Ovary (tissue), 9 donors: ENCODE data around the gene ZNF609. TPM values are rescaled to one million over a fixed set of nuclear protein-coding genes. Genes with fewer than 3 reads are reported as not detected.

ENCODE experiments used
- DNase-seq, 5 donors: peaks; one replicate each; pipeline ENCODE4 v3.0.0-alpha.2; 2019 to 2020
- H3K27ac ChIP-seq, 2 donors: fragments of 200-600 bp; one replicate each; pipeline versions ENCODE4 v1.5.1 to v1.8.0; 2019 to 2022
- H3K27me3 ChIP-seq: fragments of 200-600 bp; one replicate; pipeline ENCODE4 v1.8.0; 2022
- H3K36me3 ChIP-seq: fragments of 200-600 bp; sonication (generic); one replicate; pipeline ENCODE4 v1.5.1; 2019
- H3K4me1 ChIP-seq: one replicate; pipeline ENCODE4 v1.8.1; 2013; ENCODE audit warnings: mild to moderate bottlenecking, moderate library complexity; ENCODE audit not compliant: insufficient read depth
- H3K4me3 ChIP-seq: fragments of 200-600 bp; sonication (generic); one replicate; pipeline ENCODE4 v1.5.1; 2017
- H3K9me3 ChIP-seq, 2 donors: fragments of 200-600 bp in 1 of 2; sonication (generic) in 1 of 2; one replicate each; pipeline versions ENCODE4 v1.5.1 to v1.8.1; 2013 to 2019; ENCODE audit warnings: mild to moderate bottlenecking in 1 of 2, moderate library complexity in 1 of 2
- CTCF ChIP-seq, 3 donors: fragments of 450-650 bp in 2 of 3; fragments of 200-600 bp in 1 of 3; IDR thresholded peaks; one replicate each; pipeline versions ENCODE4 v1.5.1 to v1.8.0; 2016 to 2022; ENCODE audit warnings: antibody characterized with exemption in 3 of 3, mild to moderate bottlenecking in 1 of 3
- EP300 ChIP-seq: sonication (generic); formaldehyde crosslinking; IDR thresholded peaks from one replicate; pipeline ENCODE4 v1.6.1; 2017; ENCODE audit warnings: antibody characterized with exemption
- POLR2A ChIP-seq: fragments of 450-650 bp; IDR thresholded peaks from one replicate; pipeline ENCODE4 v1.6.1; 2017; ENCODE audit warnings: antibody characterized with exemption, mild to moderate bottlenecking, moderate library complexity
- WGBS, 3 donors: extraction: QIAGEN DNeasy Blood & Tissue Kit in 1 of 3; methylation state at CpG; one replicate each; pipeline versions ENCODE4 v1.1.5 to v1.1.7; 2013 to 2017; 5-methylcytosine and 5-hydroxymethylcytosine counted together
- intact Hi-C, 4 donors: fragments of 100-400 bp; cut with DNase I; formaldehyde crosslinking; loops; one replicate each; pipeline versions ENCODE4 v1.11.0 to v1.15.1; 2022 to 2023
- polyA plus RNA-seq, 2 donors: library from polyadenylated mRNA; stranded (reverse); fragments of 200-250 nt in 1 of 2; fragments of 350-450 nt in 1 of 2; fragmentation: Illumina TruSeq in 1 of 2; extraction: RNeasy Lipid Tissue Mini Kit (QIAGEN cat#74804) in 1 of 2; gene quantifications; one replicate each; pipeline ENCODE4 v1.2.3, GENCODE V29; 2013 to 2014
- total RNA-seq, 7 donors: library from RNA; depleted of rRNA in 2 of 7; stranded (reverse); fragments of >200 nt in 2 of 7; fragmentation: NEBNext Ultra II Directional in 3 of 7; extraction: Animal tissue kit (Norgen Biotek cat#: 25700) in 3 of 7; gene quantifications; one replicate each; pipeline versions ENCODE4 v1.1.0 to v1.2.4, GENCODE V29; 2016 to 2023
- donor health status: DM: no; HTN: no; CAD: no; lungs with moderate emphysema.
- donor health status: DM: no; HTN: no; CAD: no.
- donor health status: Bipolar disorder and iron deficiency.
- donor health status: DM: yes; HTN: yes; CAD: no.
- donor health status: DM: no; HTN: no; CAD: no.
- donor health status: DM: yes; HTN: yes; CAD: no.

The ZNF609 gene
- total and polyA plus RNA-seq, 9 donors = 18.4 to 63.6 (median 40.7) TPM

GRCh38 chr15:64699751-64700388 lies 239.5 kb downstream of the ZNF609 start:
- Histone ChIP-seq H3K4me3 (no peak overlapping the region), H3K4me1 (peaks cover 41% of the 10 kb centered on the region), H3K36me3 (no peaks in the 10 kb centered on the region), H3K27me3 (no peaks in the 10 kb centered on the region), H3K27ac (peak overlapping the region in 1 of 2 donors; percentile 73), H3K9me3 (no peaks in the 10 kb centered on the region)
- DNase-seq = peak in 3 of 5 donors; percentile 33 to 46 (median 38)
- TF ChIP-seq EP300 (no peak), POLR2A (no peak), CTCF (IDR thresholded peaks at IDR 0.05) (no peak)
- intact Hi-C loops = no loop called here
- 7 to 15% (median 14%) methylated on average over 7 of the region's 7 CpGs for WGBS, 3 donors

DNA sequence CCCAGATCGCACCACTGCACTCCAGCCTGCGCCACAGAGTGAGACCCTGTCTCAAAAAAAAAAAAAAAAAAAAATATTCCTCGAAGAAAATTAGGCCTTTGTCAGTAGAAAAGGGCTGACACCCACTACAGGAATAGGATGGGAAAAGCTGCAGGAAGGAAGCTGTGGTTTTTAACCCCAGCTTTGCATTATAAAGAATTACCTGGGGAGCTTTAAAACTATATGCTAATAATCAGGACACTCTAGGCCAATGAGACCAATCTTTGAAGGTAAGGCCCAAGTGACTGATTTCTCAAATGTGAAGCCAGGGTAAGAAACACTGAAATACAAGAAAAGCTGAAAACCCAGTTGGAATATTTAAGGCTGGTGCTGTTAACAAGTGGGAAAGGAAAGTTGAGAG lies 240.7 kb downstream of the ZNF609 start:
- H3K27me3 ChIP-seq = no peaks in the 10 kb centered on the region
- H3K27ac ChIP-seq = peak overlapping the region in 1 of 2 donors; percentile 19
- peaks cover 30% of the 10 kb centered on the region for H3K4me1 ChIP-seq
- H3K4me3 ChIP-seq = no peak overlapping the region
- DNase-seq = no peak
- WGBS, 3 donors = 31 to 48% (median 41%) methylated on average over 3 of the region's 3 CpGs
- TF ChIP-seq CTCF (IDR thresholded peaks at IDR 0.05) = no peak
- no peak for TF ChIP-seq POLR2A
- TF ChIP-seq EP300 = no peak
- intact Hi-C loops = no loop called here
- H3K9me3 ChIP-seq = no peaks in the 10 kb centered on the region
- no peaks in the 10 kb centered on the region for H3K36me3 ChIP-seq

DNA sequence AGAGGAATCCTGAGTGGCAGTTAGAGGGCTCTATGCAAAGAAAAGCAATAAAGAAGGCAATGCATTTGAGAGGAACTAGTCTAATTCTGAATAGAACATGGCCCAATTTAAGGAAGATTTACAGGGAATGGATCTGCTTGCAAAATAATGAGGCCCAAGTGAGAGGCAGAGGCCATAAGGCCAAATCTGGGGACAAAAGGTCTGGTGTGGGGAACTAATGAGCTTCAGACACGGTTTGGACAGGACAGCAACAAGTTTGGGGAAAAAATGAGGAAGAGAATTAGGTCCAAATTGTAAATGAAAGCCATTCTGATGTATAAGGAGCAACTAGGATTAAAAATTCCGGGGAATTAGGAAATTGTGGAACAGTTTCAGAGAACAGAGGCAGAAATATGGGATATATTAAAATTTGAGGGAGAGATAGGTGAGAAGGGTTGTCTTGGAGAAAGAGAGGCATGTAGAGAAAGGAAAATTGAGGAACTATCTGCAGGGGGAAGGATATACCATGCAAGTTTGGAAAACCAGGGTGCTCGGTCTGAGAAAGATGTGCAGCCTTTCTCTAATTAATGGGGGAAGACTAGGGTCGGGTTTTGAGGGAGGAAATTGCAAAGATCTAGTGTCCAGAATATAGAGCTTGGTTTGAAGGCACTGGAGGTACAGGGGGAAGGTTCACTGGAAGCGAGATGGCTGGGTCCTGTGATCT lies 241.3 kb downstream of the ZNF609 start:
- intact Hi-C loops = no loop called here
- H3K4me3 ChIP-seq = peak overlapping the region; percentile 89
- no peak for DNase-seq
- H3K36me3 ChIP-seq = no peaks in the 10 kb centered on the region
- H3K4me1 ChIP-seq = peaks cover 27% of the 10 kb centered on the region
- no peak overlapping the region for H3K27ac ChIP-seq
- TF ChIP-seq EP300 (no peak), CTCF (IDR thresholded peaks at IDR 0.05) (no peak), POLR2A (no peak)
- no peaks in the 10 kb centered on the region for H3K27me3 ChIP-seq
- 19 to 23% (median 20%) methylated on average over 5 of the region's 5 CpGs for WGBS, 3 donors
- H3K9me3 ChIP-seq = no peaks in the 10 kb centered on the region

GRCh38 chr15:64702816-64703631 lies 242.6 kb downstream of the ZNF609 start:
- intact Hi-C loops = no loop called here
- Histone ChIP-seq H3K27ac (peak overlapping the region; percentile 70 to 72), H3K27me3 (no peaks in the 10 kb centered on the region), H3K4me1 (peaks cover 27% of the 10 kb centered on the region), H3K9me3 (no peaks in the 10 kb centered on the region), H3K36me3 (no peaks in the 10 kb centered on the region), H3K4me3 (peak overlapping the region; percentile 89)
- WGBS, 3 donors = 0 to 1% (median 1%) methylated on average over 50 to 62 of the region's 62 CpGs
- TF ChIP-seq POLR2A = peak; percentile 32
- no peak for TF ChIP-seq EP300
- DNase-seq = peak; percentile 96 to 99 (median 97)
